Erythroblast (primary cell): ENCODE results near the gene CEP295NL.
"Not testable (repeated sequence)": the region's sequence is repeated elsewhere in the genome, so short reads cannot be mapped to it uniquely, and the experiment has no call there.

Experiments used
- DNase-seq, 2 experiments: peaks; one replicate each; lab custom pipeline; 2025; lab: John Stamatoyannopoulos, UW
- GATA1 ChIP-seq: IDR thresholded peaks from 2 replicates; pipeline ENCODE4 v1.6.1; 2011; ENCODE audit warnings: low read depth, mild to moderate bottlenecking, control low read depth, low read length, moderate library complexity
- POLR2A ChIP-seq: IDR thresholded peaks from 2 replicates; pipeline ENCODE4 v1.6.1; 2011; ENCODE audit warnings: mild to moderate bottlenecking, low read length

CEP295NL gene

DNA sequence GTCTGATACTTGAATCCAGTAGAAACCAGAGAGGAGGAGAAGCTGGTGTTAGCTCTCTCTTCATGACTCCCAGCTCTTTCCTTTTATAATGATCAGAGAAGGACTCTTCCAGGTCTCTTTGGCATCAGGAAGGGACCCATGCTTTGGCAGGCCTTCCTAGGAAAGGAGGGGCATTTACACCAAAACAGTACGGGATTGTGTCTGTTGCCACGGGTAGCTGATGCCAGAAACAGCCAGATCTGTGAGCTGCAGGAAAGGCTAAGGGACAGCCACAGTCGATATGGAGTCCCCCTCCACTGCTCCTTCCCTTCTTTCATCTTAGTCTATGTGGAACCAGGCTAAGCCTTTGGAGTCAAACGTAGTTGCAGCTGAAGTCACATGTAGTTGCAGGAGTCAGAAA is 9.3 kb downstream of the CEP295NL start:
- DNase-seq, result no peak
- no peak for TF ChIP-seq POLR2A
- no peak for TF ChIP-seq GATA1

DNA sequence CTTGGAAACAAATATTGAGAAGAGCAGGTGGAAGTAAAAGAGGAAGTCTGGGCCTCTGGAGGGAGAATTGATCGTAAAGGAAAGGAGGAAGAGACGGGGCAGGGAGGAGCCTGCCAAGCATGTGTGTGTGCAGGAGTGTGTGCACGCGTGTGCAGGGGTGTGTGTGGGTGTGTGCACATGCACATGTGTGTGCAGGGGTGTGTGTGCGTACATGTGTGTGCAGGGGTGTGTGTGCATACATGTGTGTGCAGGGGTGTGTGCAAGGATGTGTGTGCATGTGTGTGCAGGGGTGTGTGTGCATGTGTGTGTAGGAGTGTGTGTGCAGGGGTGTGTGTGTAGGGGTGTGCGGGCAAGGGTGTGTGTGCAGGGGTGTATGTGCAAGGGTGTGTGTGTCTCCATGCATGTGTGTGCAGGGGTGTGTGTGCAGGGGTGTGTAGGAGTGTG is 10.0 kb downstream of the CEP295NL start:
- TF ChIP-seq POLR2A (no peak), GATA1 (no peak)

DNA sequence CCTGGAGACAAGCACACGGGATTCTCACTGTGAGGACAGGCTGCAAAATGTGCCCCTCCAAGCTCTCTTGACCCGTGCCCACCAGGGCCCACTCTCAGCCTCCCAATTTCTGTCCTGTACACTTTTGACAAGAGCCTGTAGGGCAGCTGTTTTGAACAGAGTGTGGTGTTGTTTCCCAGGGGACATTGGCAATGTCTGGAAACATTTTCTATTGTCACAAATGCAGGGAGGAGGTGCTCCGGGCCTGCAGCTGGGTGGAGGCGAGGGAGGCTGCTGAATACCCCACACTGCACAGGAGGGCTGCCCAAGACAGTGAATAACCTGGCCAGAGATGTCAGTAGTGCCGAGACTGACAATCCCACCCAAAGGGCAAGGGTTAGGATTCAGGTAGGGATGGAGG is 10.5 kb downstream of the CEP295NL start:
- TF ChIP-seq GATA1 (no peak), POLR2A (no peak)
- no peak for DNase-seq

More for the DNA sequence above, 10.0 kb downstream of the CEP295NL start:
- no peak for DNase-seq

DNA sequence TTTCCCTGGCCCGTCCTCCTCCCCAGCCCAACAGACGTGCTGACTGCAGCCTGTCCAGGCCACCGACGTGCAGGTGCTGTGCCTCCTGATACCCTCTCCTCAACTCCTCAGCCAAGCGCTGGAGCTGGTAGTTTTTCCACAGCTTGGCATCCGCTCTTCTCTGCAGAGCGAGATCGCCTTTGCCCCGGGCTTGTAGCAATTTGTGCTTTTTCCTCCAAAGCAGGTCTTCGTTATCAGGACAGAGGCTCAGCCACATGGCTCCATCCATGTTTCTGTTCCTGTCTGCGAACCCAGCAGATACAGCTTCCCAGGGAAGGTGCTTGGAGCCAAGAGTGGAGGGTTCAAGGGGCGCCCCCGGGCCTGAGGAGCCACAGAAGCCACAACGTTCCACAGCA is 10.9 kb downstream of the CEP295NL start:
- no peak for DNase-seq
- no peak for TF ChIP-seq POLR2A
- TF ChIP-seq GATA1, result no peak

DNA sequence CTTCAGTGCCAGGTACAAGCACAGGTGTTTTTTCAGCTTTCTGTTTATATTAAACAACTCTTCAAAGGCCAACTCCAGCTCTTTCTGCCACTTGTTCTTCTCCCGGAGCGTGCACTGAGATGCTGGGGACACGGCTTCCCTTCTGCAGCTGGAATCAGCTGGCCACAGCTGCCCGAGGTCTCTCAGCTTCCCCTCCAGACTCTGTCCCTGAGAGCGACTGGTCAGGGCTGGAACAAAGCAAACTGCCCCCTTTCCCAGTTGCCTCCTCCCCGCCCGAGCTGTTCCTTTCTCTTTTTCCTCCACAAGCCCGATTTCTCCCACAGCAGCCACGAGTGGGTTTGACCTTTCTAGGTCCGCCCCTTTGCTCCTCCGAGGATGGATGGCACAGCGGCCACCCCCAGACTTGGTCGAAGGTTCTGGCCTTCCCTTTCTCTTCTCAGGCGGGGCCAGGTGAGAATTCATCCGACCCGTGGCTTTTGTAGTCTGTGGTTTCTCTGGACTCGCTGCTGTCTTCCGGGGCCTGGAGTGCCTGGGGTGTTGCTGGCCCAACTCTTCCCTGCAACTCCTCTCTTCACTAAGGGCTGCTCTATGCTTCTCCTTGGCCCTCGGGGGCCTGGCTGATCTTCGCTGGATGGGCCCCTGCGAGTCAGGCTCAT is 11.5 kb downstream of the CEP295NL start:
- DNase-seq, result no peak
- TF ChIP-seq GATA1 (no peak), POLR2A (no peak)

DNA sequence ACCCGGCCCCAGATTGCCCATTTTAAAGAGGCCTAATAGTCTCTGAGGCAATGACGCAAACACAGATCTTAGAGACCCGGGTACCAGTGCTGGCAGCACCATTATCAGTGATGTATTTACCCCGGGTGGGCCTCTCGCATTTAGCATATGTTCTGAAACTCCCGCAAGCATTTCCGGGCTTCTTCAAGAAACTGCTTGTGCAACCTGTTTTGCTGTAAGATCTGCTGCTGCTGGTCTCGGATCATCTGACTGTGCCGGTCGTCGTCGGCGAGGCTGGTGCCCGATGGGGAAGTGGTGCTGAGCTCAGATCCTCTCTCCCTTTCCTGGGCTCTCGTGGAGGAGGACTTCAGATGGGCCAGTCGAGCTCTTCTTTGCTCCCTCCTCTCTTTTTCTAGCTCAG is 12.5 kb downstream of the CEP295NL start:
- TF ChIP-seq POLR2A (no peak), GATA1 (no peak)
- no peak for DNase-seq

DNA sequence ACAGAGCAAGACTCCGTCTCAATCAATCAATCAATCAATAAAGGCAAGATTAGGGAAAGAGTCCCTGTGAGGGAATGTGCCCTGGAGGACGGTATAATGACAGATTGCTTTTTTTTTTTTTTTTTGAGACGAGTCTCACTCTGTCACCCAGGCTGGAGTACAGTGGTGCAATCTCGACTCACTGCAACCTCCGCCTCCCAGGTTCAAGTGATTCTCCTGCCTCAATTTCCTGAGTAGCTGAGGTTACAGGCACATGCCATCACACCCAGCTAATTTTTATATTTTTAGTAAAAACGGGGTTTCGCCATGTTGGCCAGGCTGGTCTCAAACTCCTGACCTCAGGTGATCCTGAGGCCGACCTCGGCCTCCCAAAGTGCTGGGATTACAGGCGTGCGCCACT is 12.9 kb downstream of the CEP295NL start:
- DNase-seq, result not testable (repeated sequence)

DNA sequence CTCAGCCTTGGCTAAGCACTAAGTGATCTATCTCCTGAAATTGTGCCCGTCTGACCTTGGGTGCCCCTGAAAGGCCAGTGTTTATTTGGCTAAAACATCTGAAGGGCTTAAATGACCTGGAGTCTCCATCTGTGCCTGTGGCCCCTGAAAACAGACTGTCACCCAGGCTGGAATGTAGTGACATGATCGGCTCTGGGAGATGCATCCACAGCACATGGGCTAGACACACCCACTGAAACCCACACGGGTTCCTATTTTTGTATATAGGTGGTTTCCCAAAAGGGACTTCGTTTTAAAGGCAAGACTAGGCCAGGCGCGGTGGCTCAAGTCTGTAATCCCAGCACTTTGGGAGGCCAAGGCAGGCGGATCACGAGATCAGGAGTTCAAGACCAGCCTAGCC is 13.5 kb downstream of the CEP295NL start:
- TF ChIP-seq POLR2A, result no peak
- no peak for TF ChIP-seq GATA1

DNA sequence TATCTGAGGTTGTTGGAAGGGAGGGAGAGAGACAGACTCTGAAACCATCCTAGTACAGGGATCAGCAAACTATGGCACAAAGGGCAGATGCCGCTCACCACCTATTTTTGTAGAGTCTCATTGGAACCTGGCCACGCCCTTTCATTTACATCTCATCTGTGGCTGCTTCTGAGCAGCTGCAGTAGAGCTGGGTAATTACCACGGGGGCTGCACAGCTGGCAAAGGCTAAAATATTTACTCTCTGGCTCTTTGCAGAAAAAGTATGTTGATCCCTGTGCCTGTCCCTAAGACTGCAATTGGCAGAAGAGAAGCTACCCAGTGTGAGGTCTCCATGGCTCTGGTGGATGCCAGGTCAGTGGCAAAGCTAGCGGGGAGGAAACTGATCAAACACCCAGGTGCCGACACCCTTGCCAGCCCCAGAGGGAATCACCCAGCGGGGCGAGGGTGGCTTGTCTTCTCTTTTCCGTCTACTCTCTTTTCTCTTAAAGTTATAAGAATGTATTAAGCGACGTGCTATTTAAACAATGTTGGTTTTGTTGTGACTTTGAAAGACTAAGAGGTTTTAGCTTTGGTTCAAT is 14.0 kb downstream of the CEP295NL start:
- TF ChIP-seq POLR2A, result no peak
- TF ChIP-seq GATA1, result no peak
- no peak for DNase-seq

More for the DNA sequence above, 13.5 kb downstream of the CEP295NL start:
- no peak for DNase-seq

DNA sequence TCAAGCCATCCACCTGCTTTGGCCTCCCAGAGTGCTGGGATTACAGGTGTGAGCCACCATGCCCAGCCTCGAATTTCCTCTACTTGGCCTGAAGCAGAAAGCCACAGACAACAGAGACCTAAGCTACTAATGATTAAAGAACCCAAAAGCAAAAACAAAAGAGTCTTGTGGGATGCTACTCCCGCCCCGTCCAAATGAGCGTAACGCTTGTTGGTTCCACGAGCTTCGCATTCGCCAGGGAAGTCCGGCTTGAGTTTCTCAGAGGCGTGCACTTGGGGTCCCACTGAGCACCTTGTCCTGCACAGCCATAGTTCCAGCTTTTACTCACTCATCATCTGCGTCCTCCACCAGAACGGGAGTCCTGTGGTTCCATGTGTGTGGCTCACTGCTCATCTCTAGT is 16.0 kb downstream of the CEP295NL start:
- no peak for TF ChIP-seq GATA1
- TF ChIP-seq POLR2A, result no peak
- no peak for DNase-seq

DNA sequence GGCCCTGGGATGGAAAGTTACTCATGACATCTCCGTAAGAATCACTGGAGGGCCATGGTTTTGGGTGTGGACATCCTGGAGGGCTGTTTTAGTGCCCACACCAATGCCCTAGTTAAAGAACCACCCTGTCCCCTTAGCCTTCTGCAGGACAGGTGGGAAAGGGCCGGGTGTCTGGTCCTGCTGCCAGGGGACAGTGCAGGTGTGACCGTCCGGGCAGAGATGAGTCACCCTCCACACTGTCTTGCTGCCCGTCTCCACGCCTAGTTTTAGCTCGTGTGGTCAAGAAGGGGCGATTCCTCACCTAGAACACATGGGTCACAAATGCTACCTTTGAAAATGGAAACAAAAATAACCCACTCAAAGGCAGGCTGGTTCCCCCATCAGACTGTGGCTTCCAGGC is 17.0 kb downstream of the CEP295NL start:
- no peak for DNase-seq

DNA sequence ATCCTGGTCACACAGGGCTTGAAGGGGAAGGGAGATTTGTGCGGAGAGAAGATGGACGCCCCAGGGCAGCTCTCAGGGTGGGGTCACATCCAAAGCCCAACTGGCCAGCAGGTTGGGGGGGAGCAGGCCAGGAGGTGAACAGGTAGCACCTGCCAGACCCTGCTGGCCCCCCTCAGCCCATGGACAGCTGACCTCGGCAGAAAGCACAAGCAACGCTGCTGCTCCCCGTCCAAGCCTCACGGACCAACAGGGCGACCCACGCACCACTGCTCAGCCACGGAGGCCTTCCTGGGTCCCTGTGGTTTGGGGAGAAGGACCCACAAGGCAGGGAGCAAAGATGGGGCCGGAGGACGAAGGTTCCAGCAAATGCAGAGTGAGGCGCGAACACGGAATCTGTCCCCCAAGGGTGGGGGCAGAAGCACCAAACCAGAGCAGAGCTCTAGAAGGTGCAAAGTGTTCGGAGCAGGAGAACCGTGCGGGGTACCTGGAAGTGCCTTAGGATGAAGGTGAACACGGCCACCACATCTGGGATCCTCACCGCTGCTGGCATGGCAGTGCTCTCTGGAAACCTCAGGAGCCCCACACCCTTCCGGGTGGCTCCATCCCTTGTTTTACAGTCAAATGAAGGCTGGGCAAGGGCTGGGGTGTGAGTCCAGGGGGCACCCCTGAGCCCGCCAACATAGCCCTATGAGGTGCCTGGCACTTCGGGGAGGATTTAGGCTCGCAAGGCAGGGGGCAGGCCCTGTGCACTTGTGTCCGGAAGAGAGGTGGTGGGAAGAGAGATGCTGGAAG is 17.9 kb downstream of the CEP295NL start:
- no peak for DNase-seq
- no peak for TF ChIP-seq POLR2A
- no peak for TF ChIP-seq GATA1

More for the DNA sequence above, 17.0 kb downstream of the CEP295NL start:
- no peak for TF ChIP-seq POLR2A
- no peak for TF ChIP-seq GATA1

DNA sequence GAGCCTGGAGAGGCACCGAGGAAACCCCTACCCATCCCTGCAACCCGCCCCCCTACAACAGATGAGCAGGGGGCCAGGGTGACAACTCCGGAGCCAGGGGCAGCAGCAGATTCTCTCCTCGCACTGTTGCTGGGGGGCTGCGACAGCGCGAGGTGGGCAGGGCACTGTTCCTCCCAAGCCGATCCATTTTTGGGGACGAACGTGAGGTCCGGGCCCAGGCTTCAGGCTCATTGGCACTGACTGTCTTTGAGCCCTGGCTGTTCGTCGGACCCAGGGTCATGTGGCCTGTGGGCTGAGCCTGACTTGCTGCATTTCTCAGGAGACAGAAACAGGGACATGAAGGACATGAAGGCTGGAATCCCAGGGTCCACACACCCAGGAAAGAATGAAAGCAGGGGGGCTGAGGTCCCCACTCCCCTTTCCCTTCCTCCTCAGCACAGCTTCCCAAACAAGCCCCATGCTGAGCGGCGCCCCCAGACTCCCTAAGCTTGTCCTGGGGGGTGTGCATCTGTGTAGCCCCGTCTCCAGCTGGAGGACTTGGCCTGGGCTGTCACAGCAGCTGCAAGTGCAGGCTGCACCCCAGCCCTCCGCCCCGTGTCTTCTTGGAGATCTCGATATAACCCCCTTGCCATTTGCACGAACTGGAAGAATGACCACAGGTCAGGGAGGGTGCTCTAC is 18.7 kb downstream of the CEP295NL start:
- no peak for TF ChIP-seq POLR2A
- no peak for DNase-seq
